NCI-H524 (cell line): ENCODE results near the gene SLC2A13.

ENCODE experiments used
- DNase-seq, 2 experiments: peaks; one replicate each; lab custom pipeline; 2025; lab: John Stamatoyannopoulos, UW

The SLC2A13 gene

GRCh38 chr12:39990122-39991101, 115.5 kb downstream of the SLC2A13 start:
- DNase-seq, result peak; percentile 33 to 61

- no peak for DNase-seq
Measured at GRCh38 chr12:39989501-39989900, 116.4 kb downstream of the SLC2A13 start.

GRCh38 chr12:39988574-39988973, 117.3 kb downstream of the SLC2A13 start:
- no peak for DNase-seq

- no peak for DNase-seq
Measured at GRCh38 chr12:39986674-39987073, 119.2 kb downstream of the SLC2A13 start.

- no peak for DNase-seq
Measured at GRCh38 chr12:39984670-39985069, 121.2 kb downstream of the SLC2A13 start.

- no peak for DNase-seq
Measured at GRCh38 chr12:39975374-39975918, 130.4 kb downstream of the SLC2A13 start.

GRCh38 chr12:39972119-39972518, 133.8 kb downstream of the SLC2A13 start:
- DNase-seq, result no peak

- DNase-seq, result no peak
Measured at GRCh38 chr12:39971348-39971747, 134.5 kb downstream of the SLC2A13 start.

- peak in 1 of 2 experiments; percentile 59 for DNase-seq
Measured at GRCh38 chr12:39966721-39967120, 139.2 kb downstream of the SLC2A13 start.

- no peak for DNase-seq
Measured at GRCh38 chr12:39966256-39966655, 139.6 kb downstream of the SLC2A13 start.

- DNase-seq, result no peak
Measured at GRCh38 chr12:39959467-39959866, 146.4 kb downstream of the SLC2A13 start.

- DNase-seq, result no peak
Measured at GRCh38 chr12:39959031-39959430, 146.8 kb downstream of the SLC2A13 start.

- DNase-seq, result no peak
Measured at GRCh38 chr12:39958377-39958776, 147.5 kb downstream of the SLC2A13 start.

- no peak for DNase-seq
Measured at GRCh38 chr12:39956725-39957124, 149.2 kb downstream of the SLC2A13 start.

- DNase-seq, result no peak
Measured at GRCh38 chr12:39946361-39947280, 159.3 kb downstream of the SLC2A13 start.

- DNase-seq, result no peak
Measured at GRCh38 chr12:39937119-39937518, 168.8 kb downstream of the SLC2A13 start.

GRCh38 chr12:39935839-39936238, 170.0 kb downstream of the SLC2A13 start:
- DNase-seq, result no peak

- DNase-seq, result no peak
Measured at GRCh38 chr12:39935275-39935674, 170.6 kb downstream of the SLC2A13 start.

GRCh38 chr12:39931857-39932256, 174.0 kb downstream of the SLC2A13 start:
- no peak for DNase-seq

- DNase-seq, result no peak
Measured at GRCh38 chr12:39931231-39931630, 174.7 kb downstream of the SLC2A13 start.

GRCh38 chr12:39930101-39930500, 175.8 kb downstream of the SLC2A13 start:
- DNase-seq, result no peak

GRCh38 chr12:39928181-39928899, 177.5 kb downstream of the SLC2A13 start:
- DNase-seq, result no peak
